Measurements from ENCODE around the gene TRABD. TPM values are rescaled to one million over a fixed set of nuclear protein-coding genes. Genes with fewer than 3 reads are reported as not detected.

Gene TRABD
- total RNA-seq, 4 donors from 2014 or later = 26.6 to 51.9 (median 31.5) TPM

DNA sequence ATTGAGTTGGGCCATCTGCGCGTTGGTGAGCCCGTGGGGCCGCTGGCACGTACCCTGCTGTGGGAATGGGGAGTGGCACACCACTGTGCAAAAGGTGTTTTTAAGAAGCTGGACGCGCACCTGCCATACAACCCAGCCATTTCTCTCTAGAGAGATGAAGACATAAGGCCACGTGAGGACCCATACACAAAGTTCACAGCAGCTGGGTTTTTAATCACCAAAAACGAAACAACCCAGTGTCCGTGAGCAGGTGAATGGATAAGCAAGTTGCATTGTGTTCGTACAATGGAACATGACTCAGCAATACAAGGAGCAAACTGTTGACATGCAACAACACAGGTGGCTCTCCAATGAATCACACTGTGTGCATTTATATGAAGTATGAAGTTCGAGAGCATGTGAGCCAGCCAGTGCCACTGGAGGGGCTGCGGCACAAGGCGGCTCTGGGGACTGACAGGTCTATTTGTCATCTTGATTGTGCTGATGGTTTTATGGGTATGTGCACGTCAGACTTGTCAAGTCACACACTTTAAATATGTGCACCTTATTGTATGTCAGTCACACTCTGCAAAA lies 45.8 kb upstream of the TRABD start:
- H3K27me3 ChIP-seq = no peaks in the 10 kb centered on the region
- peaks cover 15 to 16% of the 10 kb centered on the region in 2 donors for H3K4me1 ChIP-seq
- no peak for DNase-seq
- H3K4me3 ChIP-seq (replicated peaks in 1 of 3) = no peak overlapping the region
- H3K9me3 ChIP-seq = no peaks in the 10 kb centered on the region
- WGBS, 2 donors = 80 to 91% methylated on average over 15 of the region's 15 CpGs
- H3K36me3 ChIP-seq = no peaks in the 10 kb centered on the region
- intact Hi-C loops (cut with DNase I) = no loop called here
- H3K27ac ChIP-seq = no peak overlapping the region
- TF ChIP-seq POLR2A (IDR thresholded peaks at IDR 0.05) = no peak
- TF ChIP-seq, protein P1, sequence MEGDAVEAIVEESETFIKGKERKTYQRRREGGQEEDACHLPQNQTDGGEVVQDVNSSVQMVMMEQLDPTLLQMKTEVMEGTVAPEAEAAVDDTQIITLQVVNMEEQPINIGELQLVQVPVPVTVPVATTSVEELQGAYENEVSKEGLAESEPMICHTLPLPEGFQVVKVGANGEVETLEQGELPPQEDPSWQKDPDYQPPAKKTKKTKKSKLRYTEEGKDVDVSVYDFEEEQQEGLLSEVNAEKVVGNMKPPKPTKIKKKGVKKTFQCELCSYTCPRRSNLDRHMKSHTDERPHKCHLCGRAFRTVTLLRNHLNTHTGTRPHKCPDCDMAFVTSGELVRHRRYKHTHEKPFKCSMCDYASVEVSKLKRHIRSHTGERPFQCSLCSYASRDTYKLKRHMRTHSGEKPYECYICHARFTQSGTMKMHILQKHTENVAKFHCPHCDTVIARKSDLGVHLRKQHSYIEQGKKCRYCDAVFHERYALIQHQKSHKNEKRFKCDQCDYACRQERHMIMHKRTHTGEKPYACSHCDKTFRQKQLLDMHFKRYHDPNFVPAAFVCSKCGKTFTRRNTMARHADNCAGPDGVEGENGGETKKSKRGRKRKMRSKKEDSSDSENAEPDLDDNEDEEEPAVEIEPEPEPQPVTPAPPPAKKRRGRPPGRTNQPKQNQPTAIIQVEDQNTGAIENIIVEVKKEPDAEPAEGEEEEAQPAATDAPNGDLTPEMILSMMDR (IDR thresholded peaks at IDR 0.05) = no peak

DNA sequence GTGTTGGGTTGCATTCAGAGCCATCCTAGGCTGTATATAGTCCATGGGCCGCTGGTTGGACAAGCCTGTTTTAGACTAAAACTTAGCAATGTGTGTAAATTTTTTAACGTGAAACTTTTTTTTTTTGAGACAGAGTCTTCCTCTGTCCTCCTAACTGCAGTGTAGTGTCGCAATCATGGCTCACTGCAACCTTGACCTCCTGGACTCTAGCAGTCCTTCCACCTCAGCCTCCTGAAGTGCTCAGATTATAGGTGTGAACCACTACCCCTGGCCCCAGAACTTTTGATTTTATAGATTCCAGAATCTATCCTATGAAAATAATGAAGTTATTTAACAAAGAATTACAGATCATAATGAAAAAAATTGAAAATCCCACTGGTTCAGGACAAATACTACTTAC lies 45.1 kb upstream of the TRABD start:
- H3K36me3 ChIP-seq = no peaks in the 10 kb centered on the region
- WGBS, 2 donors = 85 to 86% methylated on average over 3 of the region's 3 CpGs
- DNase-seq = no peak

DNA sequence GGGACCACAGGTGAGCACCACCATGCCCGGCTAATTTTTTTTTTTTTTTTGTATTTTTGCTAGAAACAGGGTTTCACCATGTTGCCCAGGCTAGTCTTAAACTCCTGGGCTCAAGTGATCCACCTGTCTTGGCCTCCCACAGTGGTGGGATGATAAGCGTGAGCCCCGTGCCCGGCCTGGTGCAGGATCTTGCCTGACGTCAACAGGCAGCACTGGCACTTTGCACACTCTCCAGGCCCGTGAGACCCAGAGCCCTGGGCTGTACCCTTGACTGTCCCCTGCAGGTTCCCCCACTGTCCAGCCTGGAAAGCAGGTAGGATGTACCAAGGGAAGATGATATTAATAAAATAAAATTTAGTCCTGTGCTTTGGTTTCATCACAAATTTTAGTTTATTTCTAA lies 44.3 kb upstream of the TRABD start:
- no peaks in the 10 kb centered on the region for H3K36me3 ChIP-seq
- no peak for DNase-seq
- H3K4me3 ChIP-seq (replicated peaks in 1 of 3) = no peak overlapping the region
- no peak for TF ChIP-seq POLR2A (IDR thresholded peaks at IDR 0.05)
- TF ChIP-seq, protein P1 (IDR thresholded peaks at IDR 0.05) = no peak
- no peaks in the 10 kb centered on the region for H3K9me3 ChIP-seq
- no peaks in the 10 kb centered on the region for H3K27me3 ChIP-seq
- intact Hi-C loops (cut with DNase I) = no loop called here
- peak overlapping the region in 1 of 3 donors; percentile 4 for H3K27ac ChIP-seq
- 72 to 81% methylated on average over 6 of the region's 6 CpGs for WGBS, 2 donors
- H3K4me1 ChIP-seq = peaks cover 14% of the 10 kb centered on the region in 2 donors

More for the DNA sequence above, 45.1 kb upstream of the TRABD start:
- Histone ChIP-seq H3K27me3 (no peaks in the 10 kb centered on the region), H3K9me3 (no peaks in the 10 kb centered on the region), H3K27ac (no peak overlapping the region), H3K4me1 (peaks cover 15 to 16% of the 10 kb centered on the region in 2 donors), H3K4me3 (replicated peaks in 1 of 3) (no peak overlapping the region)
- no peak for TF ChIP-seq POLR2A (IDR thresholded peaks at IDR 0.05)
- TF ChIP-seq, protein P1 (IDR thresholded peaks at IDR 0.05) = no peak
- intact Hi-C loops (cut with DNase I) = no loop called here

DNA sequence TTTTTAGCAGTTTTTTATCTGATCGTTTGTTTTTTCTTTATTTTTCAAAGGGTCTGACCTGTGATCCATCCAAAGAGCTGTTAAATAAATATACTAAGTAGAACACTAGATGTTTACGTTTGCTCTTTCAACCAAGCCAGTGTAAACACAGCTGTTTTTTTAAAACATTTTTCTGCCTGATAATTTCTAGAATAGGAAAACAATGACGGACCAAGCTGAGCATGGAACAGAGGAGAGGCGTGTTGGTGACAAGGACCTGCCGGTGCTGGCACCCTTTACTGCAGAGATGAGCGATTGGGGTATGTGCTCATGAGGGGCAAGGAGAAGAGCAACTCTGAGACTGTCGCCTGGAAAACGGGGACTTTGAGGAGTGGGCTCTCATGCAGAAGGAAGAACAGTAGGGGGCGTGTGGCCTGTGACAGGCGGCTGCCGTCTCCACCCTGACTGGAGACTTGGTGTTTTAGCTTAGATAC lies 43.8 kb upstream of the TRABD start:
- no peaks in the 10 kb centered on the region for H3K9me3 ChIP-seq
- no peaks in the 10 kb centered on the region for H3K36me3 ChIP-seq
- WGBS, 2 donors = 32 to 33% methylated on average over 11 of the region's 11 CpGs
- TF ChIP-seq, protein P1 (IDR thresholded peaks at IDR 0.05) = no peak
- TF ChIP-seq POLR2A (IDR thresholded peaks at IDR 0.05) = no peak
- intact Hi-C loops (cut with DNase I) = no loop called here
- no peak for DNase-seq
- peak overlapping the region in 1 of 3 donors; percentile 4 for H3K27ac ChIP-seq
- peaks cover 11 to 12% of the 10 kb centered on the region in 2 donors for H3K4me1 ChIP-seq
- no peak overlapping the region for H3K4me3 ChIP-seq (replicated peaks in 1 of 3)
- no peaks in the 10 kb centered on the region for H3K27me3 ChIP-seq

DNA sequence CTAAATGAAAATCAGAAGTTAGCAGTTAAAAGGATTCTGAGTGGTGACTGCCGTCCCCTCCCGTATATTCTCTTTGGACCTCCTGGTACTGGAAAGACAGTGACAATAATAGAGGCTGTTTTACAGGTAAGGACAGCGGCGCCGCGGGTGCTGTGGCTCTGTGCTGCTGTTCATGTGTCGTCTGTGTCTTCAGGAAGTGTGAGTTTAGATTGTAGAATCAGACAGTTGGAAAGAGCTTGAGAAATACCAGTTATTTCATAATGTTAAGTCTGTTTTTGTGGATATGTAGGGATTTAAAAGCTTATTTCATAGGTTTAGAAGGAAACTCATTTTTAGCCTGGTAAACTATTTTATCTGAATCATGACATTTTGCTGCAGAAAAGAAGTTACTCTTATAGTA lies 42.6 kb upstream of the TRABD start:
- Histone ChIP-seq H3K4me3 (replicated peaks in 1 of 3) (no peak overlapping the region), H3K36me3 (no peaks in the 10 kb centered on the region), H3K27ac (no peak overlapping the region), H3K27me3 (no peaks in the 10 kb centered on the region), H3K4me1 (peaks cover 7% of the 10 kb centered on the region in 2 donors), H3K9me3 (no peaks in the 10 kb centered on the region)
- intact Hi-C loops (cut with DNase I) = no loop called here
- TF ChIP-seq, protein P1 (IDR thresholded peaks at IDR 0.05) = no peak
- TF ChIP-seq POLR2A (IDR thresholded peaks at IDR 0.05) = no peak
- 82 to 86% methylated on average over 7 of the region's 7 CpGs for WGBS, 2 donors
- DNase-seq = no peak

Measured in thyroid gland (tissue), 4 donors.